Measurements from ENCODE around the gene LAD1. TPM values are rescaled to one million over a fixed set of nuclear protein-coding genes. Genes with fewer than 3 reads are reported as not detected.

LAD1 gene
- total RNA-seq, 3 donors from 2014 or later, result 13.1 to 18.0 TPM; not detected in 1

DNA sequence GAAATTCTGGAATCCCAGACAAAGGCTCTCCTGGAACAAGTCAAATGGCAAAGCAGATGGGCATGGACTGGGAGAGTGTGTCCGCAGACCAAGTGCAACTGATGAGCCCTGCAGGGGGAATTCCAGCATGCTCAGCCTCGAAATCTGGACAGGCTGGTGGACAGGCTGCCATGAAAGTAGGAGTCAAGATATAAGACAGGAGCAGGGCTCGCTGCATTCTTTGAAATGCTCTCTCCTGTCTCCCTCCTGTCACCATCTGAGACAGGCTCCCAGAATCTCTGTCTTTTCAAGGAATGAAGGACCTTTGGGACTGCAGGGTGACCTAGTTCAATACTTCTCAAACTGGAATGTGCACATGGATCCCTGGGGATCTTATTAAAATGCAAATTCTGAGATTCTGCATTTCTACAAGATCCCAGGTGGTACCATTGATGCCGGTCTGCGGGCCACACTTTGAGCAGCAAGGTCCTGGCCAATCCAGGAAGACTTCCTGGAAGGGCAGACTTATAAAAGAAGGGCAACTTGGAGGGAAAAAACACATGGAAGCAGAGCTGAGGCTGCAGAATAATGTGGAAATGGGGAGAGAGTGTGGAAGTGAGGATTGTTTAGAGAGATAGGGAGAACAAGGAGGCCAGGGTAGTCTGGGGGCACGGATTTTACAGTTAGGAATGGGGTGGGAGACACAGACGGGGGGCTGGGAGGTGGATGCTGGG is 51.5 kb downstream of the LAD1 start:
- H3K27me3 ChIP-seq, result no peaks in the 10 kb centered on the region
- intact Hi-C loops (cut with DNase I; ENCODE audit: low total_unique reads), result no loop called here
- H3K4me3 ChIP-seq, result no peak overlapping the region
- no peak for DNase-seq (ENCODE audit: low spot score in 2 of 2)
- no peak overlapping the region for H3K27ac ChIP-seq
- no peak for TF ChIP-seq POLR2A (IDR thresholded peaks at IDR 0.05)
- TF ChIP-seq POLR2AphosphoS5 (IDR thresholded peaks at IDR 0.05), result no peak
- TF ChIP-seq, protein P1, sequence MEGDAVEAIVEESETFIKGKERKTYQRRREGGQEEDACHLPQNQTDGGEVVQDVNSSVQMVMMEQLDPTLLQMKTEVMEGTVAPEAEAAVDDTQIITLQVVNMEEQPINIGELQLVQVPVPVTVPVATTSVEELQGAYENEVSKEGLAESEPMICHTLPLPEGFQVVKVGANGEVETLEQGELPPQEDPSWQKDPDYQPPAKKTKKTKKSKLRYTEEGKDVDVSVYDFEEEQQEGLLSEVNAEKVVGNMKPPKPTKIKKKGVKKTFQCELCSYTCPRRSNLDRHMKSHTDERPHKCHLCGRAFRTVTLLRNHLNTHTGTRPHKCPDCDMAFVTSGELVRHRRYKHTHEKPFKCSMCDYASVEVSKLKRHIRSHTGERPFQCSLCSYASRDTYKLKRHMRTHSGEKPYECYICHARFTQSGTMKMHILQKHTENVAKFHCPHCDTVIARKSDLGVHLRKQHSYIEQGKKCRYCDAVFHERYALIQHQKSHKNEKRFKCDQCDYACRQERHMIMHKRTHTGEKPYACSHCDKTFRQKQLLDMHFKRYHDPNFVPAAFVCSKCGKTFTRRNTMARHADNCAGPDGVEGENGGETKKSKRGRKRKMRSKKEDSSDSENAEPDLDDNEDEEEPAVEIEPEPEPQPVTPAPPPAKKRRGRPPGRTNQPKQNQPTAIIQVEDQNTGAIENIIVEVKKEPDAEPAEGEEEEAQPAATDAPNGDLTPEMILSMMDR (IDR thresholded peaks at IDR 0.05), result no peak
- H3K36me3 ChIP-seq, result no peaks in the 10 kb centered on the region
- H3K9me3 ChIP-seq, result no peaks in the 10 kb centered on the region
- no peaks in the 10 kb centered on the region for H3K4me1 ChIP-seq

DNA sequence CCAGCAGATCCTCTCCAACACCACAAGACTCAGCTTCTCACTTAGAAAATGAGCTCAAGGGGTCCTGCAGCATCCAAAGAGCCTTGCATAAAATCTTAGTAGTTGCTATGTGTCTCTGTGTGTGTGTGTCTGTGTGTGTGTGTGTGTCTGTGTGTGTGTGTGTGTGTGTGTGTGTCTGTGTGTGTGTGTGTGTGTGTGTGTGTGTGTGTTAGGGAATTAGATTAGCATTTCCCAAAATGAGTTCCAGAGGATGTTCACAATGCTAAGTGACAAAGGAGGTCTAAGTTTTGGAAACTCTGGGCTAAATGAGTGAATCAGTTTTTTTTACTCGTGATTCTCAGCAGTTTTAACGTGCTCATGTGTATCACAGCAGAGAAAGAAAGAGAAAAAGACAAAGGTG is 52.1 kb downstream of the LAD1 start:
- no peak for TF ChIP-seq POLR2A (IDR thresholded peaks at IDR 0.05)
- TF ChIP-seq, protein P1 (IDR thresholded peaks at IDR 0.05), result no peak
- no peak for TF ChIP-seq POLR2AphosphoS5 (IDR thresholded peaks at IDR 0.05)
- no peak overlapping the region for H3K4me3 ChIP-seq
- no peaks in the 10 kb centered on the region for H3K27me3 ChIP-seq
- no peaks in the 10 kb centered on the region for H3K36me3 ChIP-seq
- H3K9me3 ChIP-seq, result no peaks in the 10 kb centered on the region
- no peak for DNase-seq (ENCODE audit: low spot score in 2 of 2)
- intact Hi-C loops (cut with DNase I; ENCODE audit: low total_unique reads), result no loop called here
- H3K27ac ChIP-seq, result no peak overlapping the region
- no peaks in the 10 kb centered on the region for H3K4me1 ChIP-seq

- Histone ChIP-seq H3K4me3 (no peak overlapping the region), H3K27ac (no peak overlapping the region), H3K36me3 (no peaks in the 10 kb centered on the region), H3K9me3 (no peaks in the 10 kb centered on the region), H3K4me1 (no peaks in the 10 kb centered on the region), H3K27me3 (no peaks in the 10 kb centered on the region)
- intact Hi-C loops (cut with DNase I; ENCODE audit: low total_unique reads), result no loop called here
- TF ChIP-seq, protein P1 (IDR thresholded peaks at IDR 0.05), result peak; percentile 68 to 74 (median 69)
- TF ChIP-seq POLR2AphosphoS5 (IDR thresholded peaks at IDR 0.05), result peak in 1 of 3 donors; percentile 19
- no peak for TF ChIP-seq POLR2A (IDR thresholded peaks at IDR 0.05)
- DNase-seq (ENCODE audit: low spot score in 2 of 2), result peak in 1 of 2 donors; percentile 66
Observed at GRCh38 chr1:201346337-201346939, 52.7 kb downstream of the LAD1 start.

DNA sequence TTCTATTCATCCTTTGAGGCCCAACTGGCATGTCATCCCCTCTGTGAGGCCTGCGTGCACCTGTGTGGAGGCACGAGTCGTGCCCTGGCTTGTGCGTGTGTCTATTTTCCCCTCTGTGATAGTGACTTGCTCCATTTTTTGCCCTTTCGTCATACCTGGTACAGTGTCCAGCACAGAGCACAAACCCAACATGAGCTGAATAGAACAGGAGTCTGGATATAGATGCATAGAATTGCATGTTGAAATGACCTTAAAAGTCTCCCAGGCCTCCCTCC is 54.1 kb downstream of the LAD1 start:
- Histone ChIP-seq H3K36me3 (no peaks in the 10 kb centered on the region), H3K27me3 (no peaks in the 10 kb centered on the region), H3K4me3 (no peak overlapping the region), H3K27ac (no peak overlapping the region), H3K9me3 (no peaks in the 10 kb centered on the region), H3K4me1 (no peaks in the 10 kb centered on the region)
- TF ChIP-seq POLR2A (IDR thresholded peaks at IDR 0.05) (no peak), POLR2AphosphoS5 (IDR thresholded peaks at IDR 0.05) (no peak)
- TF ChIP-seq, protein P1 (IDR thresholded peaks at IDR 0.05), result no peak
- no peak for DNase-seq (ENCODE audit: low spot score in 2 of 2)
- intact Hi-C loops (cut with DNase I; ENCODE audit: low total_unique reads), result no loop called here

GRCh38 chr1:201344206-201345080 is 54.7 kb downstream of the LAD1 start:
- H3K27me3 ChIP-seq, result no peaks in the 10 kb centered on the region
- TF ChIP-seq POLR2A (IDR thresholded peaks at IDR 0.05), result no peak
- TF ChIP-seq, protein P1 (IDR thresholded peaks at IDR 0.05), result no peak
- no peak for TF ChIP-seq POLR2AphosphoS5 (IDR thresholded peaks at IDR 0.05)
- no peaks in the 10 kb centered on the region for H3K4me1 ChIP-seq
- no peaks in the 10 kb centered on the region for H3K9me3 ChIP-seq
- DNase-seq (ENCODE audit: low spot score in 2 of 2), result no peak
- no peak overlapping the region for H3K4me3 ChIP-seq
- no peak overlapping the region for H3K27ac ChIP-seq
- intact Hi-C loops (cut with DNase I; ENCODE audit: low total_unique reads), result no loop called here
- H3K36me3 ChIP-seq, result no peaks in the 10 kb centered on the region

Measured in breast epithelium (tissue), 4 donors.